NCI-H510A (cell line): ENCODE measurements around the gene MICAL1.

ENCODE experiments used
- DNase-seq: peaks from one replicate; lab custom pipeline; 2025; lab: John Stamatoyannopoulos, UW

The MICAL1 gene, protein sequence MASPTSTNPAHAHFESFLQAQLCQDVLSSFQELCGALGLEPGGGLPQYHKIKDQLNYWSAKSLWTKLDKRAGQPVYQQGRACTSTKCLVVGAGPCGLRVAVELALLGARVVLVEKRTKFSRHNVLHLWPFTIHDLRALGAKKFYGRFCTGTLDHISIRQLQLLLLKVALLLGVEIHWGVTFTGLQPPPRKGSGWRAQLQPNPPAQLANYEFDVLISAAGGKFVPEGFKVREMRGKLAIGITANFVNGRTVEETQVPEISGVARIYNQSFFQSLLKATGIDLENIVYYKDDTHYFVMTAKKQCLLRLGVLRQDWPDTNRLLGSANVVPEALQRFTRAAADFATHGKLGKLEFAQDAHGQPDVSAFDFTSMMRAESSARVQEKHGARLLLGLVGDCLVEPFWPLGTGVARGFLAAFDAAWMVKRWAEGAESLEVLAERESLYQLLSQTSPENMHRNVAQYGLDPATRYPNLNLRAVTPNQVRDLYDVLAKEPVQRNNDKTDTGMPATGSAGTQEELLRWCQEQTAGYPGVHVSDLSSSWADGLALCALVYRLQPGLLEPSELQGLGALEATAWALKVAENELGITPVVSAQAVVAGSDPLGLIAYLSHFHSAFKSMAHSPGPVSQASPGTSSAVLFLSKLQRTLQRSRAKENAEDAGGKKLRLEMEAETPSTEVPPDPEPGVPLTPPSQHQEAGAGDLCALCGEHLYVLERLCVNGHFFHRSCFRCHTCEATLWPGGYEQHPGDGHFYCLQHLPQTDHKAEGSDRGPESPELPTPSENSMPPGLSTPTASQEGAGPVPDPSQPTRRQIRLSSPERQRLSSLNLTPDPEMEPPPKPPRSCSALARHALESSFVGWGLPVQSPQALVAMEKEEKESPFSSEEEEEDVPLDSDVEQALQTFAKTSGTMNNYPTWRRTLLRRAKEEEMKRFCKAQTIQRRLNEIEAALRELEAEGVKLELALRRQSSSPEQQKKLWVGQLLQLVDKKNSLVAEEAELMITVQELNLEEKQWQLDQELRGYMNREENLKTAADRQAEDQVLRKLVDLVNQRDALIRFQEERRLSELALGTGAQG

DNA sequence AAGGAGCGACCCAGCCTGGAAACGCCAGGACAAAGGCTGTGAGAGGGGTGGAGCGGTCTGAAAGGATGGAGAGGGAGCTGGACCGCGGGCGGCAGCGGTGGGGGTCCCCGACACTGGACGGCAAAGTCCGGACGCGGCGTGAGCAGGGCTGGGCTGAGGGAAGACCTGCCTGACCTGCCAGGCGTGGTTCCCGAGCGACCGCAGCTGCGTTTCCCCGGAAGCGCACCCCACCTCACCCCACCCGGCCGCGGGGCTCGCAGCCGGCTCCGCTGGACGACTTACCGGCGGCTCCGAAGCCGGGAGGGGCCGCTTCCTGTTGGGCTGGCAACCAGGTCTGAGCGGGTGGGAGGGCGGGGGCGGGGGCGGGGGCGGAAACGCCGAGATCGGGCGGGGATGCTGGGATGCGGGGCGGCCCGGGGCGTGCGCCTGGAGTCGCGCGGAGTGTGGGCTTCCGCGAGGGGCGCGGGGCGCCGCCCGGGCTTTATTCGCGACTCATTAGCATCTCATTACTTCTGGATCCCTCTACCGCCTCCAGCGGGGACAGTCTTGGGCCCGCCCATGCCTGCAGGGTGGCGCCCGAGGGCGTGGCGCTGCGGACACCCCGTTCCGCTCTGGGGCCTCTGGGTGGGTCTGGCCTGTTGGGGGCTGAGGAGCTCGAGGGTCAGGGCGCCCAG, at the start of gene MICAL1:
Gene MICAL1 (minus strand): TSS at position 336 of the 674 bp plus-strand sequence. CDS start 1,576 bp downstream, outside the sequence.
- no peak for DNase-seq

DNA sequence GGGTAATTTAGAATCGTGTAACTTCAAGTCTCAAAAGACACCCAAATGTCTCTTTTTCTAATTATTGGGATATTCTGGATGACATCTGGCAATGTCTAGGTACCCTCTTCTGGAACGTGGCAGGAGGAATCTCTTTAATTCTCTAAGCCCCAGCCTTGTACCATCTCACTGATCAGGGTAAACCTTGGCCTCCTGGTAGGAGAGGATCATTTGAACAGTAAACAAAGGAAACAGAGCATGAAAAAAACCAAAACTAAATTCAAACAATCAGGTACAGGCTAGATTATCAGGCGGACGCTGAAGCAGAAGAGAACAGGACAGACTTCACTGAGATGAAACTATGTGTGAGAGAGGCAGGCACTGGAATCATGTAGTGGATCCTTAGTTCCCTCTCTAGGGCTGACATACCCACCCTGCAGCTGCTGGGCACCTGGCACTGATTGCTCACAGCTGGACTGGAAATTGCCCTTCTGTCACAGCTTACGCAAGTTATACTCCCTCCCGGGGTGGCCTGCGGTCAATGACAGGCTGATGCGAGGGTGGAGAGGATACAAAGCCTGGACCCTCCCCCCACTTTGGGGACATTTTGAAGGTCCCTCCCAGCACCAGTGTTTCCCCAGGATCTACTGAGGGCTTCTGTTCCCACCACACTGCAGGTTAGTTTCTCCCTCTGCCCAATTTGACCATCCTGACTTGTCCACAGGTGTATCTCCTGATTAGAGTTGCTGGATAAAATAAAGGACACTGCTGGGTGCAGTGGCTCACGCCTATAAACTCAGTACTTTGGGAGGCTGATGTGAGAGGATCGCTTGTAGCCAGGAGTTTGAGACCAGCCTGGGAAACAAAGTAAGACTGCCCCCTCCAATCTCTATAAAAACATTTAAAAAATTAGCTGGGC, 48.0 kb upstream of the MICAL1 start:
- no peak for DNase-seq

DNA sequence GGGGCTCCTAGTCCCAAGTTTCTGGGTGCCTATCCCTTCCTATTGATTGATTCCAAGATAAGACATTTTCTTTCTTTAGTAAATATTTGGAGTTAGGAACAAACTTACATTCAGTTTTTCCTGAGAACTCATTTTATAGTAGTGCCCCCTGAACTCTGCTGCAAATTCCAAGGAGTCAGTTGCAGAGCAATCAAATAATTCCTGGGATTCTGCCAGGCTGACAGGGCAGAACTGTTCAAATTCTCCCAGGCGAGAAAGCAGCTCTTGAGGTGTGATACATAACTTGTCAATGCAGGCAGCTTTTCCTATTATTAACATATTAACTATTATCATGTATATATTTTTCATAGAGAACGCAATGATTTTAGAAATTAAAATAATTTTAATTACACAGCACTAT, 43.4 kb upstream of the MICAL1 start:
- DNase-seq: no peak

DNA sequence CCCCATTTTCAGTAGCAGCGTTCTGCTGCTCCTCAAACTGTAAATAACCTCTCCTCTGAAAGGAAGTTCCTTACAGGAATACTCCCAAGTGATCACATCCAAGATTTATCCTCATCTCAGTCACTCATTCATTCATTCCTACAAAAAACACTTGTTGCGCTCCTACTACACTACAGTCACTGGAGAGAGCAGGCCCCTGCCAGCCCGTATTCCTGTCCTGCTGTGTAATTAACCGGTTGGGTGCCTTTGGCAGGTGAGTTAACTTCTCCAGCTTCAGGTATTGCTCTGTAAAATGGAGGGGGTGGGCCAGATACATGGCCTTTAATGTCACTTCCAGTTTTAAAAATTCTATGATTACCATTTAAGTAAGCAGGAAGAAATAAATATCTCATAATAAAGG, 42.5 kb upstream of the MICAL1 start:
- DNase-seq: no peak

DNA sequence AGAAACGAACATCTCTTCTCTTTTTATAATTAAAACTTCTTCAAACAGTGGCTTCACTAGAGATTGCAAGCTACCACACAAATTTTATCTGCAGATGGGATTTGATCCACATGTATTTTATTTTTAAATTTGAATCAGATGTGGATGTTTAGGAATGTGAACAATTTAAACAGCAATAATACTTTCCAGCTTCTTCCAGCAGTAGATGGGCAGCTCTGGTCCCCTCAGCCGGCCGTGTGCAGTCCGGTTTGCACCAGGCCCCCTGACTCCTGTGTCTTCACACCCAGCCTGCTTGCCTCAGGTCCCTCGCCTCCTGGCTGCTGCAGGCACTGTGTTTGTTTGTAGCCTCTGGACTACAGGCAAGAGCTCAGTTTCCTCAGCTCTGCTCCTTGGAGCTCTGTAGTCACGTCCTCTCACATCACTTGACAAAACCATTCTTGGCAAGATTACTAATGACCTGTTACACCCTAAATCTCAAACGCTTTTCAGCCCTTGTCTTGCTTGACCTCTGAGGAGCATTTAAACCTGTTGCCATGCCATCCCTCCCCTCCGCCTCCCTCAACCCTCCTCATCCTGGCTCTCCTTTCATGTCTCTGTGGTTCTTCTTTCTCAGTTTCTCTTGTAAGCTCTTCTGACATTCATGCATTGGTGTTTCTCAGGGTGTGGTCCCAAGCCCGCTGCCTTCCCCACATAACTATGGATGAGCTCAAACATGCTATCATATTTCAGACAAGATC, 40.6 kb upstream of the MICAL1 start:
- no peak for DNase-seq

DNA sequence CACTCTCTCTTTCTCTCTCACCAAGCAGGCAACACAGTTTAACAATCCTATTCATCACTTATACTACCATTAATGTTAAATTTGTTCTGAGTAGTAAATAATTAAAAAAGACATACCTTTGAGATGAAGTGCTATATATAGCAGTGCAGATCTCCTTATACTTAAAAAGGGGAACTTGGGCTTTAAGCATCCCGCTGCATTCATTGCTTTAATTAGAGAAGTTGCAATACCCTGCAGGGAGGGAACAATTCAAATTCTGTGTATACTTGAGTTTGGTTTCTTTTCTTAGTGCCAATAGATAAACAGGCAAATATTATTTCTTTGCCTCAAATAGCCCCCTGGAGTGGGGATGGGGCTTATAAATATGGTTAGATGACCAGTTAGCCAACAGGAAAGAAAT, 38.3 kb upstream of the MICAL1 start:
- no peak for DNase-seq

DNA sequence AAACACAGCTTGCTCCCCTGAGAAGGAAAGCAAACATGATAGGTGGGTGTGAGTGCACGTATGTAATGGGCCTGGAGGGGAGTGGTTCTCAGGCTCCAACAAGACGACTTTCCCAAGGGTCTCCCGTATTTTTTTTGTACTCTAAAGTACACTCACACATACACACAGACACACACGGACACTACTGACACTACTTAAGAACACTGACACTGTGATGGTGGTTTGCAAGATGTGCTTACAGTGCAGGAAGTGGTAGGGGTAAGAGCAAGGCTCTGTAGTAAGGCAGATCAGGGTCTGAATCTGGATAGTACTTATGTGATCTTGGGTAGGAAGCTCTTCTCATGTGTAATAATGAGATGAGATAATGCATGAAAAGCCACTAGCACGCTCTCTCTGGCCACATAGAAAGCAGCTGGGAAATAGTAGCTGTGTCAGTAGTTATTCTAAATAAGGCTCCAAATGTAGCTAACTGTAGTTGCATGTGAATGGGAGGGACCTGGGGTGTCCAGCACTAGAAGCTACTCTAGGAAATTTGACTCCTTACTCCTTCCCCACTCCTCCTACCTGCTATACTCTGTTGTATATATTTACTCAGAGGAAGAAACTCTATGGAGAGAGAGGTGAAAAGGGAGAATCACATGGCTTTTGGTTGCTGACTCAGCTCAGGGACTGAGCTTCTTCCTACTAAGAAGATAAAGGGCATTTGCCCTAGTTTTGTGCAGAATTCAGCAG, 35.8 kb upstream of the MICAL1 start:
- peak; percentile 1 for DNase-seq

DNA sequence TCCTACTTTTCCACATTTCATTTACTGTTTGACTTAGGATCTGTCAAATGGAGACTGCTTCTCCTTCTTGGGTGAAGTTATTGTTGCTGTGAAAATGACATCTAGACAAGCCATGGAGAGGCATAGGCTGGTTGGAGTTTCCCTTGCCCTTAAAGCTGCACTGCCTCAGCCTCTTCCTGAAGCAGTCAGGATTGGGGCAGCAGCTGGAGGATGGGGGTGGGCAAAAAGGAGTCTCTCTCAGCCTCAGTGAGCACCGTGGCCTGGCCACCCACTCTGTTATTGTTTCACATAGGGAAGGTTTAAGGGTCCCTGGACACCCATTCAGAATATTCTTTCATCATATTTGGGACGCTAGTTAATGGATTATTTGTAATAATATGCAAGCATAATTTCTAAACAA, 35.1 kb upstream of the MICAL1 start:
- DNase-seq: no peak

DNA sequence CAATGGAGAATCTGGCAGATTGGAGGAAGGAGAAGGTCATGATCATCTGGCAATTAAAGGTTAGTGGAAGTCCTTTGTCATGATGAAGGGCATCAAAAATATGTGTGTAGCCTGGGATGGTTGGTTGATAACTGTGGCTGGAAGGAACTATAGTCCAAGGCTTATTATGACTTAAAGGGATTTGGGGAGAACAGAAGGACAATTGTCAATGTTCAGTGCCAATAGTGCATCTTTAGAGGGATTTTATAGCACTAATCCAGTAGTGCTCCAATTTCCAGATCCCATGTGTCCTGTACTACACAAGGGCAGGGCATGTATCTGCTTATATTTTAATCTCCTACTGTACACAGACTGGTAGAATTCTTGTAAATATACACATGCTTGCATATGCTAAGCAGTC, 32.4 kb upstream of the MICAL1 start:
- DNase-seq: no peak

DNA sequence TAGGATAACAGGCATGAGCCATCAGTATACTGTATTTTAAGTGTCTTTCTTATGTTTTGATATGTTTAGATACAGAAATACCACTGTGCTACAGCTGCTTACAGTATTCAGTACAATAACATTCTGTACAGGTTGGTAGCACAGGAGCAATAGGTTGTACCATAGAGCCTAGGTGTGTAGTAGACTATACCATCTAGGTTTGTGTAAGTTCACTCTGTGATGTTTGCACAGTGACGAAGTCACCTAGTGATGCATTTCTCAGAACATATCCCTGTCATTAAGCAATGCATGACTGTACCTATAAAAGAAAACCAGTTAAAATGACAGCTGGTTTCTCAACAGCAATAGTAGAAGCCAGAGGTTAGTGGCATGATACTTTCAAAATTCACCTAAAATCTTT, 30.5 kb upstream of the MICAL1 start:
- no peak for DNase-seq

DNA sequence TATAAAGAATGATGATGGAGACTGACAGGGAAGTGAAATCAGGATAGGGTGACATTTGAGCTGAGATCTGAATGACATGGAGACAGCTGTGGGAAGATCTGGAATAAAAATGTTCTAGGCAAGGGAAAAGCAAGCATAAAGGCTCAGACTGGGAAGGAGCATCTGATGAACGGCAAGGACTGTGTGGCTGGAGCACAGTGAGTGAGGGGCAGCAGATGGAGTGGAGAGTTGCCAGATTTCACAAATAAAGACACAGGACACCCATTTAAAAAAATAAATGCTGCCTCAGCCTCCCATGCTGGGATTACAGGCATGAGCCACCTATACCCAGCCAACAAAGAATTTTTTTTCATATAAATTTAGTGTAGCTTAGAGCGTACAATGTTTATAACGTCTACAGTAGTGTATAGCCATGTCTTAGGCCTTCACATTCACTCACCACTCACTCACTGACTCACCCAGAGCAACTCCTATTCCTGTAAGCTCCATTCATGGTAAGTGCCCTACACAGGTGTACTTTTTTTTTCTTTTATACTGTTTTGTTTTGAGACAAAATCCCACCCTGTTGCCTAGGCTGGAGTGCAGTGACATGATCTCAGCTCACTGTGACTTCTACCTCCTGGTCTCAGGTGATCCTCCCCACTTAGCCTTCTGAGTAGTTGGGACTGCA, 29.8 kb upstream of the MICAL1 start:
- DNase-seq: no peak

DNA sequence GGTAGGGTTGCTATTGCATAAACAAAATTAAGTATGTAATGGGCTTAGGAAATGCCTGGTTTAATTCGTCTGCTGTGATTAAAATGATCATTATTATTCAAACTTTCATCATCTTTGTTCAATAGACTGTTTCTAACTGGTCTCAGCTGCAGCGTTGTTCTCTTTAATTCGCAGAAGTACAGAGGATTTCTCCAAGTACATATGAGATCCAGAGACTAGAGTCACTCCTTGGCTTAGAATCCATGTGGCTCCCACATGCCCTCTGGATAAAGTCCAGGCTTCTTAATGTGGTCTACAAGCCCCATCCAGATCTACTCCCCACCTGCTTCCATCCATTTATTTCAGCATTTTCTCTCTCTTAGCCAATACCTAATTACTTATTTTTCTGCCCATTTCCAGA, 28.6 kb upstream of the MICAL1 start:
- no peak for DNase-seq

DNA sequence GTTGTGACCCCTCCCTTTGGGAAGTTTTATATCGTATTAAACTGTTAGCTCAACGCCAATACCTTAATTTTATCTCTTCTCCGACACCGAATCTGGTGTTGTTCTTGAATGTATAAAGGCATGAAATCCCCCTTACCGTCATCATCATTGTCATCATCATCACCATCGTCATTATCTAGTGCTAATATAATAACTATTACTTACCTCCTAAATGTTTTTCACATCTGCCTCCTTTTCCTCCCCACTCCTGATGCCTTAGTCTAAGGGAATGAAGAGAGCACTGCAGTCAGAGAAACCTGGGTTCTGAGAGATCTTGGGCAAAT, 28.1 kb upstream of the MICAL1 start:
- no peak for DNase-seq

DNA sequence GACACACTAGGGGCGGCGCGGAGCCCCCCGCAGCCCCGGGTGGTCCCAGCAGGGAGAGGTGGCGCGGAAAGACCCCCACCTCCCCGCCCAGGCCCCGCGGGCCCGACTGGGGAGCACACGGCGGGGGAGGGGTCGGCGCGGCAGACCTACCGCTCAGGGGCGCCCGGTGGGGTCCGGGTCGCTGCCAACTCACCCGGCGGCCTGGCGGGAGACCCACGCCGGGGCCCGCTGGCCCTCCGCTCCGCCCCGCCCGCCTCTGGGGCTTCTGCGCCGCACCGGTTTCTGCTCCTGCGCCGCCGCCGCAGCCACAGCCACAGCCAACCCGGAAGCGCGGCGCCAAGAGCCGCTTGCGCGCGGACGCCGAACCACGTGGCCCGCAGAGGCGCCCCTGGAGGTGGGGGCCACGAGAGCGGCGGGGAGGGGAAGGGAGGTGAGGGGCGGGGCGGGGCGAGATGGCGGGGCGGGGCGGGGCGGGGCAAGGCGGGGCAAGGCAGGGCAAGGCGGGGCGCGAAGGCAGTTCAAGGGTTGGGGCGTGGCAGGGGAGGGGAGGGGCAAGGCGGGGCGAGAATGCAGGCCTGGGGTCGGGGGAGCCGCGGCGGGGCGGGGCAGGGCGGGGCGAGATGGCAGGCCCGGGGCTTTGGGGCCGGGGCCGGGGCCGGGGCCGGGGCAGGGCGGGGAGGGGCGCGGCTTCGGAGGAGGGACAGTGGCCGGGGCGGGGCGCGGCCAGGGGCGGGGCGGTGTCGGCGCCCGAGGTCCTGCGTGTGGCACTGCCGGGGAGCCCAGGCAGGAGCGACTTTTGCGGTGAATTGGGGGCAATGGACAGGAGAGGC, 27.5 kb upstream of the MICAL1 start, which contains the start of gene ZBTB24:
Gene ZBTB24 (minus strand): TSS at position 315 of the 830 bp plus-strand sequence. CDS start 1,193 bp downstream, outside the sequence.
- DNase-seq: no peak

DNA sequence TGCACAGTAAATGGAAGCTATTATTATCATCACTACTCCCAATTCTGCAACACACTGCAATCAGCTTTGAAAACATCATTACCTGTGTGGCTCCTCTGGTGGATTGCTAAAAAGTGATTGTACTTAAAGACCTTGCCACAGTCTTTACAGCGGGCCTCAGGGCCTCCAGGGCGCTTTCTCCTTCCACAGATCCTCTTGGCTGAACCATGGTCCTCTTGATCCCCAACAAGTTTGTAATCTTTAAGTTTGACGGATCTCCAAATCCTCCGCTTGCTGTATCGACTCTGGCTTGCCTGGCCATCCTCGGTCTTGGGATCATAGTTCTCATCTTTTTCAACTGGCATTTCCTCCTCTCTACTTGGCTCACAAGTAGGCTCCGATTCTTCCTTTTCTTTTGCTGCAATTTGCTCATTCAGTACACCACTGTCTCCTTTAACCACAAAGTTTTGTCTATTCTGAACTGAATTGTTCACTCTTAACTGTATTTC, 25.5 kb upstream of the MICAL1 start:
- DNase-seq: no peak

DNA sequence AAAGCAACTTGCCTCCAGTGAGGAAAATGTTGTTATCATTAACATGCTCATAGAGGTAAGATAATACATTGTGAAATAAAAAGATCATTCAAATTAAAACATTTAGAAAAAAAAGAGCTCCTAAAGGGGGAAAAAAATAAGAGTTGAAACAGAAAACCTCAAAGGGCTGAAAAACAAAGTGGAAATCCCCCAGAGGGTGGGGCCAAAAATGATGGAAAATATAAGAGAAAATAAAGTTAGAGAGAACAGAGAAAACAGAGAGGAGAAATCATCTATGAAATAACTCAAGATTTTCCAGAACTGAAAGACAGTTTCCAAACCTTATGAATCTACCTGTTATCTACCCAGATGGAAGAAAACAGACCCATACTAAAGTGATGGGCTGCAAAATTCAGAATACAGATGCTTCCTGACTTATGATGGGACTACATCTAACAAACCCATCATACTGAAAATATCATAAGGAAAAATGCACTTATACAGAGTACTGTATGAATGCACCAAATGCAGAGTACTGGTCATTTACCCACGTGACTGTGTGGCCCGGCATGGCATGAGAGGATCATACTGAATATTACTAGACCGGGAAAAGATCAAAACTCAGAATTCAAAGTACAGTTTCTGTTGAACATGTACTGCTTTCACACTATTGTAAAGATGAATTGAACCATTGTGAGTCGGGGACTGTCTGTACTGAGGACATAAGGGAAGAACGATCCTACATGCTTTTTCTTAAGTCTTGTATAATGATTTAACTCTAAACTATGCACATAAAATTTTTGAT, 23.5 kb upstream of the MICAL1 start:
- no peak for DNase-seq

DNA sequence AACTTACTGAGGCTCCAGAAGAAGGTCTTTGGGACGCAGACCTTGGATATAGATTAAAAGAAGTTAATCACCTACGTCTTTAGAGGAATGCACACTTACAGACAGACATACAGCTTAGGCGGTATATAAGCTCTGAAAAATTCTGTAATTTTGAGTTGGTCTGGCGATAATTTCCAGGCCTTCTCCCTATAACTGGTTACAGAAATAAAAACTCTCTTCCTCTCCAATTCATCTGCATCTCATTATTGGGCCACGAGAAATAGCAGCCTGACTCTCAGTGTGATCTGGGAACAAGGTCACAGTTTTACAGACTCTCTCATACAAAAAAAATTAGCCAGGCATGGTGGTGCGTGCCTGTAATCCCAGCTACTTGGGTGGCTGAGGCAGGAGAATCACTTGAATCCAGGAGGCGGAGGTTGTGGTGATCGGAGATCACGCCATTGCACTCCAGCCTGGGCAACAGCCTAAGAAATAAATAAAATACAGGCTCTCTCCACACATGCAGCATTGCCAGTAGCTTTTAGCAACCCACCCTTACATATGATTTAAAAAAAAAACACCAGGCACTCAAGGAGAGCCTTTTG, 22.7 kb upstream of the MICAL1 start:
- DNase-seq: no peak
